ENCODE results near the gene PRF1. TPM values are rescaled to one million over a fixed set of nuclear protein-coding genes. Genes with fewer than 3 reads are reported as not detected.

PRF1 gene
- total RNA-seq, 4 donors from 2014 or later, result 0.34 to 2.5 (median 0.70) TPM; not detected in 1

GRCh38 chr10:70560511-70560941, 42.0 kb downstream of the PRF1 start:
- no peak for TF ChIP-seq EP300 (IDR thresholded peaks at IDR 0.05)
- 88% methylated on average over 9 of the region's 14 CpGs for WGBS
- no peak overlapping the region for H3K27ac ChIP-seq
- no peak for DNase-seq (ENCODE audit: low spot score in 2 of 2)
- H3K27me3 ChIP-seq, result no peaks in the 10 kb centered on the region
- no peaks in the 10 kb centered on the region for H3K9me3 ChIP-seq
- peaks cover 19% of the 10 kb centered on the region for H3K4me1 ChIP-seq
- H3K36me3 ChIP-seq, result no peaks in the 10 kb centered on the region
- H3K4me3 ChIP-seq, result no peak overlapping the region

DNA sequence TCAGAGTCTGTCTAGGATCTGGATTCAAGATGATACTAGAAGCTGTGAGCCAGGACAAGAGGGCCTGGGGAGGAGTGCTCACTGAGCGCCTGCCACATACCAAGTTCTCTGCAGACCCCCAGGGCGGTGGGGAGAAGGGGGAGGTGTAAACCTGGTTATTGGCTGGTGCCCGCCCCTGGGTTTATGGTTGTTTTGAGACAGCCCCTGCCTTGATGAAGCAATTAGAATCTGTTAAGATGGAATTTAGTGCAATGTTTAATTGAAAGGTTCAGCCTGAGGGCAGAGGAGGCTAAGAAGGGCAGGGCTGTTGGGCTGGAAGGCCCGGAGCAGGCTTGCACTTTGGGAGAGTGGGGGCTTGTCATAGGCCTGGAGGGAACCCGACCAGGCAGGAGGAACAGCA, 42.7 kb downstream of the PRF1 start:
- 90% methylated on average over 5 of the region's 5 CpGs for WGBS
- no peak overlapping the region for H3K27ac ChIP-seq
- no peak for DNase-seq (ENCODE audit: low spot score in 2 of 2)
- no peaks in the 10 kb centered on the region for H3K27me3 ChIP-seq
- TF ChIP-seq CTCF (IDR thresholded peaks at IDR 0.05) (no peak), EP300 (IDR thresholded peaks at IDR 0.05) (no peak), POLR2AphosphoS5 (IDR thresholded peaks at IDR 0.05) (no peak), POLR2A (IDR thresholded peaks at IDR 0.05) (no peak)
- no peaks in the 10 kb centered on the region for H3K9me3 ChIP-seq
- H3K4me3 ChIP-seq, result no peak overlapping the region
- H3K4me1 ChIP-seq, result peaks cover 19% of the 10 kb centered on the region
- no peaks in the 10 kb centered on the region for H3K36me3 ChIP-seq

DNA sequence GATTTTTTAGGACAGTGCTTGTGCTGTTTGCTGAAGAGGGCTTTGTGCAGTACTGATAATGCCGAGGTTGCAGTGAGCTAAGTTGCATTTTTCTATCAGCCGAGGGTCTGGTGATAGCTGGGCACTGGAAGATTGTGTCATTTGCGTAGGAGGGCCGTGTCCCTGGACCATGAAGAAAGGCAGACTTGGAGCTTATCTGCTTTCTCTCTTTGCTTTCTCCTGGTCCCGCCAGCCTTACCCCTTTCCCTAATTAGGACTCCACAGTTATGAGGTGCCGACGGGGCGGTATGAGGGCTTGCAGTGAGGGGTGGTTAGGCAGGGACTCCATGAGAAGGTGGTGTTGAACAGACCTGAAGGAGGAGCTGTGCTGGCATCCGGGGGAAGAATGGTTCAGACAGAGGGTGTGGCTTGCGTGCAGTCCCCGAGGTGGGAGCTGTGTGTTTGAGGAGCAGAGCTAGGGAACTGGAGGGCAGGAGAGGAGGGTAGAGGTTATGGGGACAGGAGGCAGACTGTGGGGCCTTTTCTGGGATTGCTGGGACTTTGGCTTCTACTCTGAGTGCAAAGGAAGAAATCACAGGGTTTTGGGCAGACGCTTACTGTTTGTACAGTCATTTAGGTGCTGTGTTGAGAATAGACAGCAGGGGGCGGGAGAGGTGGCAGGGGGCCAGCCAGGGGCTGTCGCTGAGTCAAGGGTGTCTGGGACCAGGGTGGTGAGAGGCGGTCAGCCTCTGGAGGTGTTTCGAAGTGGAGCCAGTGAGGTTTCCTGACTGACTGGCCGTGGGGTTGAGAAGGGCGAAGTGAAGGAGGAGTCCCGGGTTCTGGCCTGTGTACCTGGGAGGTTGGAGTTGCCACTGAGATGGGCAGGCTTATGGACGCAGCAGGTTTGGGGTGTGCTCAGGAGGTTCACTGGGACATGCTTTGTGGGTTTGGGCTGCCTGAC, 43.4 kb downstream of the PRF1 start:
- Histone ChIP-seq H3K9me3 (no peaks in the 10 kb centered on the region), H3K27ac (no peak overlapping the region), H3K4me3 (peak overlapping the region; percentile 23), H3K4me1 (peaks cover 19% of the 10 kb centered on the region), H3K36me3 (no peaks in the 10 kb centered on the region), H3K27me3 (no peaks in the 10 kb centered on the region)
- TF ChIP-seq POLR2AphosphoS5 (IDR thresholded peaks at IDR 0.05) (no peak), CTCF (IDR thresholded peaks at IDR 0.05) (peak; percentile 29 to 49)
- no peak for DNase-seq (ENCODE audit: low spot score in 2 of 2)
- WGBS, result 46% methylated on average over 20 of the region's 20 CpGs

DNA sequence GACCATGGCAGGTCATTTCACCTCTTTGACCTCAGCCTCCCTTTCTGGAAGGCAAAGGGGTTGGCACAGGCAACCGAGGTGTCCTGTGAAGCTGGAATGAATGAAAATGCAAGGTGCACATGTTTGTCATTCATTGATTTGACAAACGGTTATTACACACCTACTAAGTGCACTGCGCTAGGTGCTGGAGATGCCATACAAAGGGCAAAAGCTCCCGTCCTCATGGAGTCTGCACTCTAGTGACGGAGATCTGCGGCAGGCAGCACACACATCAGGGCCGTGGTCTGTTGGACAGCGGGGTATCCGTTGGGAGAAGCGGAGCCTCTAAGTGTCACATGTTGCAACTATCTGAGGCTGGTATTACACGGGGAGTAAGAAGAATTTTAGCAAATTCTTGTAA, 44.2 kb downstream of the PRF1 start:
- no peak for TF ChIP-seq CTCF (IDR thresholded peaks at IDR 0.05)
- TF ChIP-seq POLR2AphosphoS5 (IDR thresholded peaks at IDR 0.05), result no peak
- no peak for TF ChIP-seq POLR2A (IDR thresholded peaks at IDR 0.05)
- TF ChIP-seq EP300 (IDR thresholded peaks at IDR 0.05), result no peak
- peaks cover 3% of the 10 kb centered on the region for H3K36me3 ChIP-seq
- no peaks in the 10 kb centered on the region for H3K27me3 ChIP-seq
- H3K4me3 ChIP-seq, result no peak overlapping the region
- DNase-seq (ENCODE audit: low spot score in 2 of 2), result no peak
- peaks cover 19% of the 10 kb centered on the region for H3K4me1 ChIP-seq
- H3K27ac ChIP-seq, result no peak overlapping the region
- WGBS, result 90% methylated on average over 11 of the region's 11 CpGs
- H3K9me3 ChIP-seq, result no peaks in the 10 kb centered on the region

- no peak overlapping the region for H3K27ac ChIP-seq
- no peak overlapping the region for H3K4me3 ChIP-seq
- no peaks in the 10 kb centered on the region for H3K9me3 ChIP-seq
- H3K4me1 ChIP-seq, result peaks cover 19% of the 10 kb centered on the region
- H3K36me3 ChIP-seq, result peaks cover 3% of the 10 kb centered on the region
- H3K27me3 ChIP-seq, result no peaks in the 10 kb centered on the region
- TF ChIP-seq CTCF (IDR thresholded peaks at IDR 0.05), result no peak
- no peak for TF ChIP-seq EP300 (IDR thresholded peaks at IDR 0.05)
- TF ChIP-seq POLR2A (IDR thresholded peaks at IDR 0.05), result no peak
- TF ChIP-seq POLR2AphosphoS5 (IDR thresholded peaks at IDR 0.05), result no peak
- 78% methylated on average over 2 of the region's 2 CpGs for WGBS
- DNase-seq (ENCODE audit: low spot score in 2 of 2), result no peak
Measured at GRCh38 chr10:70557876-70558275, 44.7 kb downstream of the PRF1 start.
